A673 (cell line): ENCODE data around the gene TCERG1L. TPM values are rescaled to one million over a fixed set of nuclear protein-coding genes. Genes with fewer than 3 reads are reported as not detected.

ENCODE experiments used
- BruUV-seq: library from RNA; stranded (reverse); fragments of 400-500 nt; replicated peaks from 2 replicates; lab custom pipeline; 2021; lab: Mats Ljungman, UMichigan
- CTCF ChIA-PET: fragments of 300-600 bp; sonication (Branson Sonifier 250); formaldehyde crosslinking; loops from one replicate; lab custom pipeline; 2022; ENCODE audit warnings: antibody characterized with exemption; lab: Charles Lee
- POLR2A ChIA-PET: fragments of 300-600 bp; sonication (Branson Sonifier 250); formaldehyde crosslinking; loops from one replicate; lab custom pipeline; 2022; ENCODE audit warnings: antibody characterized with exemption; ENCODE audit not compliant: low non-redundant PET; lab: Charles Lee
- DNase-seq: peaks from one replicate; pipeline ENCODE4 v3.0.0-alpha.2; 2015; ENCODE audit warnings: low spot score
- H3K27ac ChIP-seq: fragments of 200-600 bp; sonication (generic); 2 replicates; pipeline ENCODE4 v1.5.1; 2016; ENCODE audit warnings: mixed run types, low read depth, mild to moderate bottlenecking, mixed read lengths, antibody characterized with exemption, low read length; ENCODE audit not compliant: poor library complexity, severe bottlenecking
- H3K27me3 ChIP-seq: fragments of 200-600 bp; sonication (generic); replicated peaks from 2 replicates; pipeline ENCODE4 v1.6.1; 2017; ENCODE audit warnings: mixed run types, low read depth, mild to moderate bottlenecking, mixed read lengths, antibody characterized with exemption, low read length; ENCODE audit not compliant: insufficient read depth, poor library complexity
- H3K36me3 ChIP-seq: fragments of 200-600 bp; sonication (generic); 2 replicates; pipeline ENCODE4 v1.6.1; 2016; ENCODE audit warnings: mixed run types, mild to moderate bottlenecking, mixed read lengths, antibody characterized with exemption, low read length; ENCODE audit not compliant: insufficient read depth, poor library complexity, severe bottlenecking
- H3K4me1 ChIP-seq: fragments of 200-600 bp; sonication (generic); 2 replicates; pipeline ENCODE4 v1.6.1; 2017; ENCODE audit warnings: mixed run types, mild to moderate bottlenecking, mixed read lengths, antibody characterized with exemption, low read length; ENCODE audit not compliant: insufficient read depth, poor library complexity, severe bottlenecking
- H3K4me3 ChIP-seq: fragments of 200-600 bp; sonication (generic); 2 replicates; pipeline ENCODE4 v1.5.1; 2016; ENCODE audit warnings: low read depth, mixed run types, mild to moderate bottlenecking, mixed read lengths, low read length; ENCODE audit not compliant: poor library complexity, severe bottlenecking
- H3K9me3 ChIP-seq: fragments of 200-600 bp; sonication (generic); 2 replicates; pipeline ENCODE4 v1.6.1; 2016; ENCODE audit warnings: mixed run types, low read depth, mild to moderate bottlenecking, mixed read lengths, antibody characterized with exemption, low read length; ENCODE audit not compliant: poor library complexity, severe bottlenecking
- EZH2 ChIP-seq: fragments of 200-600 bp; sonication (generic); IDR thresholded peaks from 2 replicates; pipeline ENCODE4 v1.6.1; 2017; ENCODE audit warnings: borderline replicate concordance, low read depth, mild to moderate bottlenecking, mixed read lengths, antibody characterized with exemption, low read length; ENCODE audit not compliant: poor library complexity, severe bottlenecking
- intact Hi-C: fragments of 100-400 bp; cut with micrococcal nuclease; formaldehyde crosslinking; loops from one replicate; pipeline ENCODE4 v1.10.0; 2022; ENCODE audit not compliant: unreplicated experiment
- total RNA-seq: library from RNA; stranded (reverse); gene quantifications from 2 replicates; pipeline ENCODE4 v1.2.3, GENCODE V29; 2021
- TF ChIP-seq, protein P1 (sequence below): fragments of 300-800, 200-600 bp; sonication (generic); conservative IDR thresholded peaks from 2 replicates; pipeline ENCODE4 v1.5.1; 2017; ENCODE audit warnings: low read depth, mild to moderate bottlenecking, antibody characterized with exemption, low read length, moderate library complexity, mixed read lengths

TCERG1L gene
- total RNA-seq, 1 experiment from 2014 or later, result 16.3 TPM

DNA sequence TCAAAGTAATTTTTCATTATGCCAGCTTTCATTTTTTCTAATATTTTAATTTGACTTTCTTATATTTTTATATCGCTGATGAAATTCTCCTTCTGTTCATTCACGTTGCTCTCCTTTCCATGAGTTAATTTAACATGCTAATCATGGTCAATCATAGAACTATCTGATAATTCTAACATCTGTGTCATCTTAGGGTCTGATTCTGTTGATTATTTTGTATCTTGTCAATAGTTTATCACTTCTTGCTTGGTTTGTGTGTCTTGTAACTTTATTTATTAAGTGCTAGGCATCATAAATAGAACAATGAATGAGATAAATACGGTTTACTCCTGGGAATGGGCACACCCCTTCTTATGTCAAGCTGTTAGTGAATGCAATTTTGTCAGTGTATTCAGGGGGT is 11.0 kb downstream of the TCERG1L start:
- Histone ChIP-seq H3K4me3 (no peak overlapping the region), H3K9me3 (peaks cover 22% of the 10 kb centered on the region), H3K27ac (no peak overlapping the region), H3K36me3 (peaks cover 44% of the 10 kb centered on the region), H3K4me1 (no peaks in the 10 kb centered on the region), H3K27me3 (no peaks in the 10 kb centered on the region)
- BruUV-seq, result no TSS peak
- intact Hi-C loops, result no loop called here
- CTCF ChIA-PET, result no interaction called here
- TF ChIP-seq, protein P1, sequence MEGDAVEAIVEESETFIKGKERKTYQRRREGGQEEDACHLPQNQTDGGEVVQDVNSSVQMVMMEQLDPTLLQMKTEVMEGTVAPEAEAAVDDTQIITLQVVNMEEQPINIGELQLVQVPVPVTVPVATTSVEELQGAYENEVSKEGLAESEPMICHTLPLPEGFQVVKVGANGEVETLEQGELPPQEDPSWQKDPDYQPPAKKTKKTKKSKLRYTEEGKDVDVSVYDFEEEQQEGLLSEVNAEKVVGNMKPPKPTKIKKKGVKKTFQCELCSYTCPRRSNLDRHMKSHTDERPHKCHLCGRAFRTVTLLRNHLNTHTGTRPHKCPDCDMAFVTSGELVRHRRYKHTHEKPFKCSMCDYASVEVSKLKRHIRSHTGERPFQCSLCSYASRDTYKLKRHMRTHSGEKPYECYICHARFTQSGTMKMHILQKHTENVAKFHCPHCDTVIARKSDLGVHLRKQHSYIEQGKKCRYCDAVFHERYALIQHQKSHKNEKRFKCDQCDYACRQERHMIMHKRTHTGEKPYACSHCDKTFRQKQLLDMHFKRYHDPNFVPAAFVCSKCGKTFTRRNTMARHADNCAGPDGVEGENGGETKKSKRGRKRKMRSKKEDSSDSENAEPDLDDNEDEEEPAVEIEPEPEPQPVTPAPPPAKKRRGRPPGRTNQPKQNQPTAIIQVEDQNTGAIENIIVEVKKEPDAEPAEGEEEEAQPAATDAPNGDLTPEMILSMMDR, result no peak
- no peak for TF ChIP-seq EZH2
- DNase-seq, result no peak
- POLR2A ChIA-PET, result no interaction called here

DNA sequence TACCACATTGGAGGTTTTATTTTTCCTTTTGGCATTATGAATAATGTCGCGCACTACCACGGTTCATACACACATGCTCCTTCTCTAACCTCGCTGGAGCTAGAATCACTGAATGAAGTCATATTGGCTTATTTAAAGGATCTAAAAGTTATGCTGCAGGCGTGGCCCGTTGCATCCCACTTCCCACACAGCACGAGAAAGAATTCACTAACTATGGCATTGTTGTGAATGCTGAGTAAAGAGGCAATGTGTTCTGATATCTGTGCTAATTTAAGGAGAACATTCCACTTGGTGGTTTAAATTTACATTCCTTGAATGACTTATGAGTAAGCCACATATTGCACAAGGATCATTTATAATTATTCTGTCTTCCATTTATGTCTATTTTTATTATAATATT is 20.7 kb downstream of the TCERG1L start:
- no peak overlapping the region for H3K27ac ChIP-seq
- ChIA-PET CTCF (no interaction called here), POLR2A (no interaction called here)
- DNase-seq, result no peak
- no peak overlapping the region for H3K4me3 ChIP-seq
- no peaks in the 10 kb centered on the region for H3K27me3 ChIP-seq
- no peaks in the 10 kb centered on the region for H3K4me1 ChIP-seq
- TF ChIP-seq EZH2, result no peak
- TF ChIP-seq, protein P1, result no peak
- H3K36me3 ChIP-seq, result peaks cover 5% of the 10 kb centered on the region
- no peaks in the 10 kb centered on the region for H3K9me3 ChIP-seq
- intact Hi-C loops, result no loop called here
- BruUV-seq, result no TSS peak

- Histone ChIP-seq H3K4me3 (no peak overlapping the region), H3K4me1 (no peaks in the 10 kb centered on the region), H3K36me3 (peaks cover 5% of the 10 kb centered on the region), H3K9me3 (no peaks in the 10 kb centered on the region), H3K27ac (no peak overlapping the region), H3K27me3 (no peaks in the 10 kb centered on the region)
- ChIA-PET POLR2A (no interaction called here), CTCF (no interaction called here)
- intact Hi-C loops, result no loop called here
- BruUV-seq, result no TSS peak
- DNase-seq, result no peak
- no peak for TF ChIP-seq EZH2
- TF ChIP-seq, protein P1, result no peak
Measured at GRCh38 chr10:131288648-131289047, 22.9 kb downstream of the TCERG1L start.
